ENCODE data around the gene ADGRF5. TPM values are rescaled to one million over a fixed set of nuclear protein-coding genes. Genes with fewer than 3 reads are reported as not detected.
A peak's percentile ranks its signal among the peaks of the same experiment; 100 is the strongest.

The ADGRF5 gene
- total RNA-seq, 1 experiment from 2014 or later: 40.0 TPM

- Histone ChIP-seq H3K27me3 (ENCODE audit: insufficient read depth, low read depth) (no peaks in the 10 kb centered on the region), H3K4me2 (no peak overlapping the region), H3K79me2 (ENCODE audit: low read depth) (no peaks in the 10 kb centered on the region), H3K9me2 (ENCODE audit: insufficient read depth) (no peaks in the 10 kb centered on the region), H4K20me1 (ENCODE audit: insufficient read depth) (no peaks in the 10 kb centered on the region), H3K4me3 (no peak overlapping the region), H3F3A (ENCODE audit: insufficient read depth, low read depth) (no peaks in the 10 kb centered on the region), H3K9me3 (ENCODE audit: insufficient read depth, low read depth) (no peaks in the 10 kb centered on the region), H3K36me3 (ENCODE audit: low read depth) (no peaks in the 10 kb centered on the region), H2AFZ (0 out of 2 replicates have a peak overlapping the region, but pooled peaks have one; percentile 0), H3K4me1 (replicated peaks; ENCODE audit: insufficient read depth) (peaks cover 5% of the 10 kb centered on the region), H3K27ac (no peak overlapping the region)
- intact Hi-C loops (cut with micrococcal nuclease; ENCODE audit: unreplicated experiment): no loop called here
- ChIA-PET POLR2A (ENCODE audit: unreplicated experiment) (no interaction called here), CTCF (no interaction called here)
- BruUV-seq (replicated peaks): no TSS peak
- no peak for TF ChIP-seq CTCF (conservative IDR thresholded peaks at IDR 0.05)
- no peak for TF ChIP-seq EZH2 (IDR thresholded peaks at IDR 0.05; ENCODE audit: low read depth)
- peak in 1 of 2 experiments; percentile 7 for DNase-seq
These were observed 105.1 kb downstream of the ADGRF5 start for GRCh38 chr6:46816626-46817025.

GRCh38 chr6:46815130-46815529, 106.6 kb downstream of the ADGRF5 start:
- H3K27ac ChIP-seq: no peak overlapping the region
- no peaks in the 10 kb centered on the region for H3K9me3 ChIP-seq (ENCODE audit: insufficient read depth, low read depth)
- H4K20me1 ChIP-seq (ENCODE audit: insufficient read depth): no peaks in the 10 kb centered on the region
- H3K4me2 ChIP-seq: no peak overlapping the region
- no peaks in the 10 kb centered on the region for H3K9me2 ChIP-seq (ENCODE audit: insufficient read depth)
- no peaks in the 10 kb centered on the region for H3F3A ChIP-seq (ENCODE audit: insufficient read depth, low read depth)
- no TSS peak for BruUV-seq (replicated peaks)
- peaks cover 5% of the 10 kb centered on the region for H3K4me1 ChIP-seq (replicated peaks; ENCODE audit: insufficient read depth)
- no peaks in the 10 kb centered on the region for H3K27me3 ChIP-seq (ENCODE audit: insufficient read depth, low read depth)
- no peak overlapping the region for H3K4me3 ChIP-seq
- TF ChIP-seq EZH2 (IDR thresholded peaks at IDR 0.05; ENCODE audit: low read depth) (no peak), CTCF (conservative IDR thresholded peaks at IDR 0.05) (no peak)
- H3K36me3 ChIP-seq (ENCODE audit: low read depth): no peaks in the 10 kb centered on the region
- intact Hi-C loops (cut with micrococcal nuclease; ENCODE audit: unreplicated experiment): no loop called here
- no peaks in the 10 kb centered on the region for H3K79me2 ChIP-seq (ENCODE audit: low read depth)
- CTCF ChIA-PET: no interaction called here
- no peak overlapping the region for H2AFZ ChIP-seq
- peak in 1 of 2 experiments; percentile 32 for DNase-seq
- POLR2A ChIA-PET (ENCODE audit: unreplicated experiment): no interaction called here

- Histone ChIP-seq H3K9me3 (ENCODE audit: insufficient read depth, low read depth) (no peaks in the 10 kb centered on the region), H3K27me3 (ENCODE audit: insufficient read depth, low read depth) (no peaks in the 10 kb centered on the region), H3K27ac (no peak overlapping the region), H3K79me2 (ENCODE audit: low read depth) (no peaks in the 10 kb centered on the region), H3K9me2 (ENCODE audit: insufficient read depth) (no peaks in the 10 kb centered on the region), H3F3A (ENCODE audit: insufficient read depth, low read depth) (no peaks in the 10 kb centered on the region), H3K4me2 (no peak overlapping the region), H3K4me1 (replicated peaks; ENCODE audit: insufficient read depth) (no peaks in the 10 kb centered on the region), H3K36me3 (ENCODE audit: low read depth) (no peaks in the 10 kb centered on the region), H2AFZ (no peak overlapping the region), H4K20me1 (ENCODE audit: insufficient read depth) (no peaks in the 10 kb centered on the region), H3K4me3 (no peak overlapping the region)
- BruUV-seq (replicated peaks): no TSS peak
- TF ChIP-seq EZH2 (IDR thresholded peaks at IDR 0.05; ENCODE audit: low read depth): no peak
- TF ChIP-seq CTCF (conservative IDR thresholded peaks at IDR 0.05): no peak
- POLR2A ChIA-PET (ENCODE audit: unreplicated experiment): no interaction called here
- CTCF ChIA-PET: no interaction called here
- intact Hi-C loops (cut with micrococcal nuclease; ENCODE audit: unreplicated experiment): no loop called here
- DNase-seq: no peak
These were observed 112.9 kb downstream of the ADGRF5 start for GRCh38 chr6:46808806-46809205.

Other genes with a start within 250 kb of the ADGRF5 start
- gene TDRD6, start 234.1 kb downstream of the ADGRF5 start, total RNA-seq (2021): 0.23 and 0.57 TPM in 2 replicates
- 0.68 and 0.98 TPM in 2 replicates for gene PLA2G7, start 186.6 kb downstream of the ADGRF5 start, total RNA-seq (2021)
- not detected in 2 replicates for gene ANKRD66, start 175.0 kb downstream of the ADGRF5 start, total RNA-seq (2021)
- gene MEP1A, start 128.5 kb downstream of the ADGRF5 start, total RNA-seq (2021): not detected in 2 replicates
- gene ADGRF1, start 120.4 kb upstream of the ADGRF5 start, total RNA-seq (2021): 112 and 162 TPM in 2 replicates